Measurements from ENCODE around the gene LRRC58.
"Not testable (repeated sequence)": the region's sequence is repeated elsewhere in the genome, so short reads cannot be mapped to it uniquely, and the experiment has no call there.

The LRRC58 gene

GRCh38 chr3:120348991-120349854, at the start of gene LRRC58:
TSS of gene LRRC58 (minus strand) at chr3:120349354. CDS start at chr3:120349243, 111 bp downstream.
- peak within 1 kb of the TSS; percentile 74 for H3K4me3 ChIP-seq (ENCODE audit: low read depth, low read length)

- H3K4me3 ChIP-seq (ENCODE audit: low read depth, low read length), result no peak overlapping the region
Observed at GRCh38 chr3:120396469-120396868, 47.3 kb upstream of the LRRC58 start.

GRCh38 chr3:120394347-120394746, 45.2 kb upstream of the LRRC58 start:
- H3K4me3 ChIP-seq (ENCODE audit: low read depth, low read length), result no peak overlapping the region

DNA sequence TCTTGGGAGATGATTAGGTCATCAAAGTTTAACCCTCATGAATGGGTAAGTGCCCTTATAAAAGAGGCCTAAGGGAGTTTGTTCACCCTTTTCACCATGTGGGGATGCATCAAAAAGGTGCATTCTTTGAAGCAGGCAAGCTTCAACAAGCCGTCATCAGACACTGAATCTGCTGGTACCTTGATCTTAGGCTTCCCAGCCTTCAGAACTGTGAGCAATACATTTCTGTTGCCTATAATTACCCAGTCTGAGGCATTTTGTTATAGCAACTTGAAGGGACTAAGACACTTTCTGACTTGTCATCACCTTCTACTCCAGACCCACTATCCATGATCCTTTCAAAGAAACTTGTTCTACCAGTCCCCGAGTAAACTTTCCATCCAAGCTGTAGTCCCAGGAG, 44.6 kb upstream of the LRRC58 start:
- H3K4me3 ChIP-seq (ENCODE audit: low read depth, low read length), result no peak overlapping the region

DNA sequence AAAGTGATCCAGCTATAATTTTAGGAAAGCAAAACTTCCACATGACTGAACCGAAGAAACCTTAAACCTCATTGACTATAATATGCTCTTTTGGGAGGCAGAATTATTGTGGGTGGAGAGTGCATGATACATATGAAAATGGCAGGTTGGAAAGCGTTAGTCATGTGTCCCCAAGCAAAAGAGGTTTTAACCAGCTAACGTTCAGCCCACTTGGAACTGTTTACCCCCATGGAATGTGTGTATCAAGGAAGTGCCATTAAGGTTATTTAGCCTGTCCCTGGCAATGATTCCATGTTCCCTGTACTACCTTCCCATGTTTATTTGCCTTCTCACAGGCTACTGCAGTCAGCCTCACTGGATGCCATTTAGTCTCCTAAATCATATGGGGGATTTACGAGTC, 44.1 kb upstream of the LRRC58 start:
- H3K4me3 ChIP-seq (ENCODE audit: low read depth, low read length), result no peak overlapping the region

DNA sequence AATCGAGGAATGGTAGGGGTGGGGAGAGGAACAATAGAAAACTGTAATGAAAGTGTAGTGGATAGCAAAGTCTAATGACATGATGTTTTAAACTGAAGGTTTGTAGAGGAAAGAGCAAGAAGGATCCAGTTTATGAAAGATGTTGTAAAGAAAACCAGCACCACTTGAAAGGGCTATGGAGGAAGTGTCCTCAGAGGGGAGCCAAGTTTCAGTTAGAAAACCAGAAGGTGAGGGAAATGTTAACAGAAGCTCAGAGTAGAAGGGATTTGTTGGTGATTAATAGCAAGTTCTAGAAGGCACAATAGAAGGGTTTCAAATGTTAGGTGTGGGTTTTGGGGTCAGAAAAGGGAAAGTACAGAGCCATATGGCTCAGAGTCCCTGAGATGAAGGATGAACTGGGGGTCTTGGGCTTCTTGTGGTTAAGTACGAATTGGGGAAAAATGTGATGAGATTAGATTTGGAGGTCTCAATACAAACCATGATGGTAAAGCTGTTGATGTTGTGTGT, 33.8 kb upstream of the LRRC58 start:
- H3K4me3 ChIP-seq (ENCODE audit: low read depth, low read length), result no peak overlapping the region

- H3K4me3 ChIP-seq (ENCODE audit: low read depth, low read length), result no peak overlapping the region
Observed at GRCh38 chr3:120381503-120381902, 32.3 kb upstream of the LRRC58 start.

GRCh38 chr3:120377948-120378347, 28.8 kb upstream of the LRRC58 start:
- H3K4me3 ChIP-seq (ENCODE audit: low read depth, low read length), result not testable (repeated sequence)

DNA sequence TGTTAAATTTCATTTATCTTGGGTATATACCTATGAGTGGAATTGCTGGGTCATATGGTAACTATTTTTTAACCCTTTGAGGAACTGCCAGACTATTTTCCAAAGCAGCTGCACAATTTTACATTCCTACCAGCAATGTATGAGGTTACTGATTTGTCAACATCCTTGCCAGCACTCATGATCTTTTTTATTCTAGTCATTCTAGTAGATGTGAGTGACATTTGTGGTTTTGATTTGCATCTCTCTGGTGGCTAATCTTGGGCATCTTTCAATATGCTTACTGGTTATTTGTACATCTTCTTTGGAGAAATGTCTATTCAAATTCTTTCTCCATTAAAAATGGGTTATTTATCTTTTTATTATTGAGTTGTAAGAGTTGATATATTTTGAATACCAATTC, 21.3 kb upstream of the LRRC58 start:
- H3K4me3 ChIP-seq (ENCODE audit: low read depth, low read length), result no peak overlapping the region

GRCh38 chr3:120369037-120369467, 19.9 kb upstream of the LRRC58 start:
- H3K4me3 ChIP-seq (ENCODE audit: low read depth, low read length), result no peak overlapping the region

GRCh38 chr3:120368172-120368571, 19.0 kb upstream of the LRRC58 start:
- no peak overlapping the region for H3K4me3 ChIP-seq (ENCODE audit: low read depth, low read length)

DNA sequence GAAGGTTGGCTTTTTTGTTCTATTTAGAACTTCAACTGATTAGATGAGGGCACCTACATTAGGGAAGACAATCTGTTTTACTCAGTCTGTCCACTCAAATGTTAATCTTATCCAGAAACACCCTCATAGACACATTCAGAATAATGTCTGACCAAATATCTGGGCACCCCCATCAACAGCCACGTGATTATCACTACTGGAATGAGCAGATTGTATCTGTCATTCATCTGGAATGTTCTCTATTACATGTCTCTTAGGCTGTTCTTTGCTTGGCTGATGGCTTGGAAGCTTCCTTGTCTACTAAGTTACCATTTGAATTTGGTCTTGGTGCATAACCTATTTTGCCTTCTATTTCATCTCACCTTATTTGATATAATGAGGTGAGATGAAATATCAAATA, 15.7 kb upstream of the LRRC58 start:
- H3K4me3 ChIP-seq (ENCODE audit: low read depth, low read length), result no peak overlapping the region

GRCh38 chr3:120364101-120364500, 14.9 kb upstream of the LRRC58 start:
- H3K4me3 ChIP-seq (ENCODE audit: low read depth, low read length), result no peak overlapping the region

GRCh38 chr3:120357807-120358206, 8.7 kb upstream of the LRRC58 start:
- no peak overlapping the region for H3K4me3 ChIP-seq (ENCODE audit: low read depth, low read length)

GRCh38 chr3:120355486-120355885, 6.3 kb upstream of the LRRC58 start:
- H3K4me3 ChIP-seq (ENCODE audit: low read depth, low read length), result no peak overlapping the region

- no peak overlapping the region for H3K4me3 ChIP-seq (ENCODE audit: low read depth, low read length)
Observed at GRCh38 chr3:120353463-120353862, 4.3 kb upstream of the LRRC58 start.

DNA sequence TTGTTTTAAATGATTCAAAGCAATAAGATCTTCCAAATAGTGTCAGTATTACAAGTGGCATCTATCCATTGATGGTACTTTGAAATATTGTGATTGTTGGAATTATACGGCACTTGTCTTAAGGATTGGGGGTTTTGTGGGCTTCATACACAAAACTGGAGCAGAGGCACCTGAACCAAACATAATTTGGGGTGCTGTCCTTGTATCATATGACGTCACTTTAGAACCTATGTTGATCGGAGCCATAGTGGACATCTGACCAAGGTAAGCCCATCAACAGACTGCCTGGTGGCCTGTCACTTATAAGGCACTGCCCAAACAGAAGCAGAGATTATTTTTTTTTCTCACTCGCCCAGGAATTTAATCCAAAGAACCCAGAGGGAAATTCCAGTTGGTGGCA, 2.9 kb upstream of the LRRC58 start:
- H3K4me3 ChIP-seq (ENCODE audit: low read depth, low read length), result no peak overlapping the region

GRCh38 chr3:120350401-120350941, 1.3 kb upstream of the LRRC58 start:
- H3K4me3 ChIP-seq (ENCODE audit: low read depth, low read length), result no peak overlapping the region

- H3K4me3 ChIP-seq (ENCODE audit: low read depth, low read length), result peak overlapping the region; percentile 74
Observed at GRCh38 chr3:120349855-120350125, 636 bp upstream of the LRRC58 start.

DNA sequence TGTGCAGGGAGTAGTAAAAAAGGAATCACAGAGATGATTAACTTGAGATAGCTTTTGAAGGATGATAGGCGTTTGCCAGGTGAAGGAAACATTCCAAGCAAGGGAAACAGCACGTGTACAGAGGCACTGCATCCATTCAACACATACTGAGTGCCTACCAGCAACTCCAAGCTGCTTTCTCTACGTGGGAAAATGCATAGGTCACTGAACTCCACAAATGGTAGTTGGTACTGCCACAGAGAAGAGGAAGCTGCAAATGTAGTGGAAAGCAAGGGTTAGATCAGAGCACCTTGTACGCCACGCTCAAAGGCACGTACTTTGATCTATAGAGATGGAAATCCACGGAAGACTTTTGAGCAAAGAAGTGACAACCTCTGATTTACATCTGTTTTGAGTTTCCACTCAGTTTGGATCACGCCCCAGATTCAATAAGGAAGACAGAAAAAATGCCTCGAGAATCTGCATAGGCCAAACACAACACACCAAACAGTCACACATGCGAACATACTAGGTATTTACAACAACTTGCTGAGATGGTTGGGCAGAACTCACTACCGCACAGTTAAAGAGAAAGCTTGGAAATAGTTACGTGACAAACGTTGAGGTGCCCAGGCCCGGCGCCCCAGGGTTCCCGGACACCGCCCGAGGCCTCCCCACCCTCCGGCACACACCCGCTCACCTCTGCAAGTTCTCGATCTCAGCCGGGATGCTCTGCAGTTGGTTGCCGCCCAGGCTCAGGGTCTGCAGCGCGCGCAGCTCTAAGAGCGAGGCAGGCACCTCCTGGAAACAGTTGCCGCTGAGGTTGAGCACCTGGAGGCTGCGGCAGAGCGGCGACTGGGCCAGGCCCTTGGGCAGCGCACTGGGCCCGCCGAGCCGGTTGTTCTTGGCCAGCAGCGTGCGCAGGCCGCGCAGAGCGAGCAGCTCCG, 826 bp downstream of the LRRC58 start:
- H3K4me3 ChIP-seq (ENCODE audit: low read depth, low read length), result peak overlapping the region; percentile 74

- no peak overlapping the region for H3K4me3 ChIP-seq (ENCODE audit: low read depth, low read length)
Observed at GRCh38 chr3:120344349-120344748, 4.8 kb downstream of the LRRC58 start.

Data from iPS-11a (cell line).